ENCODE data around the gene FADS1. TPM values are rescaled to one million over a fixed set of nuclear protein-coding genes. Genes with fewer than 3 reads are reported as not detected.
A peak's percentile ranks its signal among the peaks of the same experiment; 100 is the strongest.

The FADS1 gene
- total and polyA plus RNA-seq, 2 of the 13 experiments (the other 11 are each of a cell fraction or from before 2014, with no cell fraction given), result 91.8 to 108 TPM

DNA sequence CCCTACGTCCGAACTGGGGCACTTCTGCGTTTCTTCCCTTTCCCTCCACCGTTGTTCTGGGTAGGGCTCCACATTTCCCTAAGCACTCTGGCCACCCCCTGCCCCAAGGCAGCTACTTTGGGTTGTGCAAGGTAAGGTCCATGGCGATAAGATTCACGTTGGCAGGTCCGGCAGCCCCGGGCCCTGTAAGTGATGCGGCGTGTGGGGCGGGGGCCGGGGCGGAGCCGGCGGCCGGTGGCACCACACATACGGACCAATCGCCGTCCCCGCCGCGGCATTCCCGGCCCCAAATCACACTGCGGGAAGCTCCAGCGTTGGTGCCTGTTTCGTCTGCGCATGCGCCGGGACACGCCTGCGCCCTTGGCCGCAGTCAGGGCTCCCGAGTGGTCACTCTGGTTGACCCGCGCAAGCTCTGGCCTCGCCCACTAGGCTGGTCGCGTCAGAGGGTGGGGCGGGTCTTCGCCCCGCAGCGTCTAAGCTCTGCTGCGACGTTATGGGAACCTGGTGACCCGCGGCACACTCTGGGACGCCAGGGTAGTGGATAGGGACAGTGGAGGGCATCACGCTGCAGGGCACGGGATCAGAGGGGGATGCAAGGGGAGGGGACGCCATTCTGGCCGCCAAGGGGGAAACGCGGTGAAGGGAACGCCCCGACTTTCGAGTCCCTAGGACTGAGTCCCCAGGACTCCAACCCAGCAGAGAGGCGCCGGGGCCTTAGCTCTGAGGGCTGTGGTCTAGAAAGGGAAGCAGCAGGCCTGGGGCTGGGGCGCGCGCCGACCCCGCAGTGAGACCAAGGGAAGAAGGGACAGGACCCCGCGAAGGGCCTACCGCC lies 1.6 kb downstream of the FADS1 start (continued):
- no peak for TF ChIP-seq NPAS2 (CRISPR knock-in tag; IDR thresholded peaks at IDR 0.05; ENCODE audit: borderline replicate concordance)
- no peak for TF ChIP-seq RELA (CRISPR knock-in tag; IDR thresholded peaks at IDR 0.05)
- TF ChIP-seq, protein P1, sequence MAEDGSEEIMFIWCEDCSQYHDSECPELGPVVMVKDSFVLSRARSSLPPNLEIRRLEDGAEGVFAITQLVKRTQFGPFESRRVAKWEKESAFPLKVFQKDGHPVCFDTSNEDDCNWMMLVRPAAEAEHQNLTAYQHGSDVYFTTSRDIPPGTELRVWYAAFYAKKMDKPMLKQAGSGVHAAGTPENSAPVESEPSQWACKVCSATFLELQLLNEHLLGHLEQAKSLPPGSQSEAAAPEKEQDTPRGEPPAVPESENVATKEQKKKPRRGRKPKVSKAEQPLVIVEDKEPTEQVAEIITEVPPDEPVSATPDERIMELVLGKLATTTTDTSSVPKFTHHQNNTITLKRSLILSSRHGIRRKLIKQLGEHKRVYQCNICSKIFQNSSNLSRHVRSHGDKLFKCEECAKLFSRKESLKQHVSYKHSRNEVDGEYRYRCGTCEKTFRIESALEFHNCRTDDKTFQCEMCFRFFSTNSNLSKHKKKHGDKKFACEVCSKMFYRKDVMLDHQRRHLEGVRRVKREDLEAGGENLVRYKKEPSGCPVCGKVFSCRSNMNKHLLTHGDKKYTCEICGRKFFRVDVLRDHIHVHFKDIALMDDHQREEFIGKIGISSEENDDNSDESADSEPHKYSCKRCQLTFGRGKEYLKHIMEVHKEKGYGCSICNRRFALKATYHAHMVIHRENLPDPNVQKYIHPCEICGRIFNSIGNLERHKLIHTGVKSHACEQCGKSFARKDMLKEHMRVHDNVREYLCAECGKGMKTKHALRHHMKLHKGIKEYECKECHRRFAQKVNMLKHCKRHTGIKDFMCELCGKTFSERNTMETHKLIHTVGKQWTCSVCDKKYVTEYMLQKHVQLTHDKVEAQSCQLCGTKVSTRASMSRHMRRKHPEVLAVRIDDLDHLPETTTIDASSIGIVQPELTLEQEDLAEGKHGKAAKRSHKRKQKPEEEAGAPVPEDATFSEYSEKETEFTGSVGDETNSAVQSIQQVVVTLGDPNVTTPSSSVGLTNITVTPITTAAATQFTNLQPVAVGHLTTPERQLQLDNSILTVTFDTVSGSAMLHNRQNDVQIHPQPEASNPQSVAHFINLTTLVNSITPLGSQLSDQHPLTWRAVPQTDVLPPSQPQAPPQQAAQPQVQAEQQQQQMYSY (CRISPR knock-in tag; IDR thresholded peaks at IDR 0.05), result no peak
- TF ChIP-seq, protein P2, sequence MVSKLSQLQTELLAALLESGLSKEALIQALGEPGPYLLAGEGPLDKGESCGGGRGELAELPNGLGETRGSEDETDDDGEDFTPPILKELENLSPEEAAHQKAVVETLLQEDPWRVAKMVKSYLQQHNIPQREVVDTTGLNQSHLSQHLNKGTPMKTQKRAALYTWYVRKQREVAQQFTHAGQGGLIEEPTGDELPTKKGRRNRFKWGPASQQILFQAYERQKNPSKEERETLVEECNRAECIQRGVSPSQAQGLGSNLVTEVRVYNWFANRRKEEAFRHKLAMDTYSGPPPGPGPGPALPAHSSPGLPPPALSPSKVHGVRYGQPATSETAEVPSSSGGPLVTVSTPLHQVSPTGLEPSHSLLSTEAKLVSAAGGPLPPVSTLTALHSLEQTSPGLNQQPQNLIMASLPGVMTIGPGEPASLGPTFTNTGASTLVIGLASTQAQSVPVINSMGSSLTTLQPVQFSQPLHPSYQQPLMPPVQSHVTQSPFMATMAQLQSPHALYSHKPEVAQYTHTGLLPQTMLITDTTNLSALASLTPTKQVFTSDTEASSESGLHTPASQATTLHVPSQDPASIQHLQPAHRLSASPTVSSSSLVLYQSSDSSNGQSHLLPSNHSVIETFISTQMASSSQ (IDR thresholded peaks at IDR 0.05; ENCODE audit: low read depth), result no peak
- TF ChIP-seq, protein P2 (CRISPR knock-in tag; IDR thresholded peaks at IDR 0.05; ENCODE audit: borderline replicate concordance), result peak; percentile 62; the same call in 1 of the 2 replicates
- TF ChIP-seq, protein P3, sequence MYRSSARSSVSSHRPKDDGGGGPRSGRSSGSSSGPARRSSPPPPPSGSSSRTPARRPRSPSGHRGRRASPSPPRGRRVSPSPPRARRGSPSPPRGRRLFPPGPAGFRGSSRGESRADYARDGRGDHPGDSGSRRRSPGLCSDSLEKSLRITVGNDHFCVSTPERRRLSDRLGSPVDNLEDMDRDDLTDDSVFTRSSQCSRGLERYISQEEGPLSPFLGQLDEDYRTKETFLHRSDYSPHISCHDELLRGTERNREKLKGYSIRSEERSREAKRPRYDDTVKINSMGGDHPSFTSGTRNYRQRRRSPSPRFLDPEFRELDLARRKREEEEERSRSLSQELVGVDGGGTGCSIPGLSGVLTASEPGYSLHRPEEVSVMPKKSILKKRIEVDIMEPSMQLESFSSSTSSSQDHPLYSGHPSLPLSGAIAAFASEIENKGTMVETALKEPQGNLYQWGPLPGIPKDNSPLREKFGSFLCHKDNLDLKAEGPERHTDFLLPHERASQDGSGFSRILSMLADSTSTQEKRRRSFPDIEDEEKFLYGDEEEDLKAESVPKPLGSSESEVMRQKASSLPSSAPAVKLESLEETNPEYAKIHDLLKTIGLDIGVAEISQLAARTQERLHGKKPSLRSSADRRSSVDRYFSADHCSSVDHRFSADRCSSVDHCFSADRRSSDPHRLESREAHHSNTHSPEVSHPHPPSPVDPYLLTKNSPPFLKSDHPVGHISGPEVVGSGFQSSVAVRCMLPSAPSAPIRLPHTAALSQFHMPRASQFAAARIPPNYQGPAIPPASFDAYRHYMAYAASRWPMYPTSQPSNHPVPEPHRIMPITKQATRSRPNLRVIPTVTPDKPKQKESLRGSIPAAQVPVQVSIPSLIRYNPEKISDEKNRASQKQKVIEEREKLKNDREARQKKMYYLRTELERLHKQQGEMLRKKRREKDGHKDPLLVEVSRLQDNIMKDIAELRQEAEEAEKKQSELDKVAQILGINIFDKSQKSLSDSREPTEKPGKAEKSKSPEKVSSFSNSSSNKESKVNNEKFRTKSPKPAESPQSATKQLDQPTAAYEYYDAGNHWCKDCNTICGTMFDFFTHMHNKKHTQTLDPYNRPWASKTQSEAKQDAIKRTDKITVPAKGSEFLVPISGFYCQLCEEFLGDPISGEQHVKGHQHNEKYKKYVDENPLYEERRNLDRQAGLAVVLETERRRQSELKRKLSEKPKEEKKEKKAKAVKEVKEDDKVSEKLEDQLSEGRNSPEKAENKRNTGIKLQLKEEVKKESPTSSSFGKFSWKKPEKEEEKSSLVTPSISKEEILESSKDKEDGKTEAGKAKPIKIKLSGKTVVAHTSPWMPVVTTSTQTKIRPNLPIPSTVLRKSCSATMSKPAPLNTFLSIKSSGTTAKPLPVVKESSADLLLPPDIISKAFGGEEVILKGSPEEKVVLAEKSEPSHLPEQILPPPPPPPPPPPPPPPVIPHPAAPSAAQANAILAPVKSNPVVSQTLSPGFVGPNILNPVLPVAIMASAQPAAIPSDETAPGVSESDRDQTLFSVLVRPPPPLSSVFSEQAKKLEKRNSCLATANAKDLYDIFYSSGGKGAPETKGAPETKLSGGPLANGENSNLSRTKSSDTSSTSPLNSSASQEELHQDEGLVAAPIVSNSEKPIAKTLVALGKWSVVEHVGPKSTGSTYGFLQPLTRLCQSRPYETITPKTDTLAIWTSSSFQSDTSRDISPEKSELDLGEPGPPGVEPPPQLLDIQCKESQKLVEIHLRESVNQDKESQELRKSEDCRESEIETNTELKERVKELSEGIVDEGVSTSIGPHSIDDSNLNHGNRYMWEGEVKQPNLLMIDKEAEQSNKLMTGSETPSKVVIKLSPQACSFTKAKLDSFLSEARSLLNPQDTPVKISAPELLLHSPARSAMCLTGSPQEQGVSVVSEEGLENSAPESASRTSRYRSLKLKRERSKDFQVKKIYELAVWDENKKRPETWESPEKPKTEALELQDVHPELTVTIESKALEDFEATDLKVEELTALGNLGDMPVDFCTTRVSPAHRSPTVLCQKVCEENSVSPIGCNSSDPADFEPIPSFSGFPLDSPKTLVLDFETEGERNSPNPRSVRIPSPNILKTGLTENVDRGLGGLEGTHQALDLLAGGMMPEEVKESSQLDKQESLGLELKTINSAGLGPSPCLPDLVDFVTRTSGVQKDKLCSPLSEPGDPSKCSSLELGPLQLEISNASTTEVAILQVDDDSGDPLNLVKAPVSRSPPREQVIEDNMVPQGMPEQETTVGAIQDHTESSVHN (CRISPR knock-in tag; IDR thresholded peaks at IDR 0.05), result no peak
- peak; percentile 71 for TF ChIP-seq AGO2 (optimal IDR thresholded peaks at IDR 0.05; ENCODE audit: low read depth, low read length)
- TF ChIP-seq ZNF598 (CRISPR knock-in tag; IDR thresholded peaks at IDR 0.05; ENCODE audit: borderline replicate concordance), result no peak; the same call in 1 of the 2 replicates
- peak; percentile 79 for TF ChIP-seq TBX2 (CRISPR knock-in tag; IDR thresholded peaks at IDR 0.05; ENCODE audit: borderline replicate concordance)
- TF ChIP-seq PLRG1 (conservative IDR thresholded peaks at IDR 0.05), result no peak
- TF ChIP-seq FOXK1 (CRISPR knock-in tag; IDR thresholded peaks at IDR 0.05; ENCODE audit: borderline replicate concordance, low read depth), result 0 out of 2 replicates have a peak, but pooled peaks have one; percentile 14

Measured in HepG2 (cell line).